CD14-positive monocyte (primary cell): ENCODE measurements around the gene TAC4. TPM values are rescaled to one million over a fixed set of nuclear protein-coding genes. Genes with fewer than 3 reads are reported as not detected.

ENCODE experiments used
- DNase-seq, 3 donors: peaks; one replicate each; pipeline ENCODE4 v3.0.0-alpha.2; 2011 to 2022
- H2AFZ ChIP-seq: 2 replicates; pipeline ENCODE4 v1.6.0; 2012; ENCODE audit warnings: mild to moderate bottlenecking, low read depth, low read length, inconsistent platforms; ENCODE audit not compliant: insufficient read depth, poor library complexity, severe bottlenecking
- H3K27ac ChIP-seq, 2 donors: 1 replicate in 1 of 2; 2 replicates in 1 of 2; pipeline ENCODE4 v1.5.1; 2012 to 2013; ENCODE audit warnings: low read length in 2 of 2, control low read depth in 1 of 2, inconsistent platforms in 1 of 2, low read depth in 1 of 2, mild to moderate bottlenecking in 1 of 2
- H3K27me3 ChIP-seq, 2 donors: one replicate each; pipeline versions ENCODE4 v1.6.0 to v1.6.1; 2011 to 2013; ENCODE audit warnings: low read length in 2 of 2; ENCODE audit not compliant: control insufficient read depth in 2 of 2, insufficient read depth in 2 of 2
- H3K36me3 ChIP-seq, 2 donors: replicated peaks in 1 of 2; 1 replicate in 1 of 2; 2 replicates in 1 of 2; pipeline versions ENCODE4 v1.5.1 to v1.6.1; 2012 to 2013; ENCODE audit warnings: low read length in 2 of 2, control low read depth in 1 of 2, inconsistent platforms in 1 of 2, mild to moderate bottlenecking in 1 of 2; ENCODE audit not compliant: insufficient read depth in 2 of 2, control insufficient read depth in 1 of 2
- H3K4me1 ChIP-seq, 2 donors: 1 replicate in 1 of 2; 2 replicates in 1 of 2; pipeline versions ENCODE4 v1.5.1 to v1.6.1; 2012 to 2013; ENCODE audit warnings: low read length in 2 of 2, control low read depth in 1 of 2, inconsistent platforms in 1 of 2, mild to moderate bottlenecking in 1 of 2, moderate library complexity in 1 of 2; ENCODE audit not compliant: insufficient read depth in 2 of 2, control insufficient read depth in 1 of 2
- H3K4me2 ChIP-seq: replicated peaks from 2 replicates; pipeline ENCODE3; 2012; ENCODE audit warnings: low read length, moderate library complexity, mild to moderate bottlenecking; ENCODE audit not compliant: poor library complexity, severe bottlenecking; ENCODE audit errors: extremely low read depth
- H3K4me3 ChIP-seq, 3 experiments: fragments of 200-600 bp in 1 of 3; sonication (generic) in 1 of 3; replicated peaks in 1 of 3; 1 replicate in 2 of 3; 2 replicates in 1 of 3; pipeline ENCODE4 v1.5.1; 2011 to 2013; ENCODE audit warnings: low read length in 3 of 3, mild to moderate bottlenecking in 3 of 3, control low read depth in 2 of 3, low read depth in 2 of 3, inconsistent platforms in 1 of 3, moderate library complexity in 1 of 3
- H3K79me2 ChIP-seq: 2 replicates; pipeline ENCODE4 v1.6.0; 2012; ENCODE audit warnings: mild to moderate bottlenecking, control low read depth, inconsistent platforms, low read length, moderate library complexity; ENCODE audit not compliant: insufficient read depth
- H3K9ac ChIP-seq: 2 replicates; pipeline ENCODE4 v1.6.0; 2017; ENCODE audit warnings: low read length, mild to moderate bottlenecking; ENCODE audit not compliant: insufficient read depth, poor library complexity, severe bottlenecking
- H3K9me3 ChIP-seq, 2 donors: replicated peaks in 1 of 2; 1 replicate in 1 of 2; 2 replicates in 1 of 2; pipeline versions ENCODE4 v1.5.1 to v1.6.1; 2012 to 2013; ENCODE audit warnings: low read length in 2 of 2, control low read depth in 1 of 2; ENCODE audit not compliant: control insufficient read depth in 1 of 2, insufficient read depth in 1 of 2
- H4K20me1 ChIP-seq: 2 replicates; pipeline ENCODE4 v1.6.0; 2012; ENCODE audit warnings: mild to moderate bottlenecking, low read length, control low read depth, moderate library complexity; ENCODE audit not compliant: insufficient read depth
- H3K27ac Mint-ChIP-seq, 7 donors: one replicate each; pipeline ENCODE4 v1.8.0; 2020; ENCODE audit warnings: mild to moderate bottlenecking in 7 of 7, mixed read lengths in 7 of 7, moderate library complexity in 6 of 7, inconsistent platforms in 2 of 7
- H3K27me3 Mint-ChIP-seq, 3 donors: one replicate each; pipeline ENCODE4 v1.8.0; 2021 to 2022; ENCODE audit warnings: low read depth in 3 of 3, mild to moderate bottlenecking in 3 of 3, mixed read lengths in 3 of 3, moderate library complexity in 3 of 3, inconsistent platforms in 1 of 3
- H3K36me3 Mint-ChIP-seq, 2 donors: one replicate each; pipeline ENCODE4 v1.8.0; 2020; ENCODE audit warnings: mixed read lengths in 2 of 2, inconsistent platforms in 1 of 2, mild to moderate bottlenecking in 1 of 2
- H3K4me1 Mint-ChIP-seq: one replicate; pipeline ENCODE4 v1.8.0; 2020; ENCODE audit warnings: mild to moderate bottlenecking, mixed read lengths
- H3K4me3 Mint-ChIP-seq, 2 donors: one replicate each; pipeline ENCODE4 v1.8.0; 2020; ENCODE audit warnings: mild to moderate bottlenecking in 2 of 2, mixed read lengths in 2 of 2, moderate library complexity in 1 of 2
- H3K9me3 Mint-ChIP-seq, 7 donors: one replicate each; pipeline ENCODE4 v1.8.0; 2020 to 2022; ENCODE audit warnings: mixed read lengths in 7 of 7, mild to moderate bottlenecking in 6 of 7, moderate library complexity in 6 of 7, inconsistent platforms in 2 of 7
- WGBS: methylation state at CpG from one replicate; pipeline ENCODE4 v1.1.5; 2013; ENCODE audit warnings: missing lambda C conversion rate; ENCODE audit not compliant: insufficient coverage; 5-methylcytosine and 5-hydroxymethylcytosine counted together
- intact Hi-C, 2 donors: fragments of 100-400 bp; cut with micrococcal nuclease; formaldehyde crosslinking; loops; one replicate each; pipeline versions ENCODE4 v1.15.0 to v1.15.1; 2023
- polyA plus RNA-seq, 3 donors: library from polyadenylated mRNA; depleted of rRNA in 1 of 3; unstranded in 2 of 3; stranded (reverse) in 1 of 3; fragments of 300-500 nt in 2 of 3; fragments of >200 nt in 1 of 3; fragmentation: Illumina TruSeq in 2 of 3; gene quantifications; 1 replicate in 2 of 3; 2 replicates in 1 of 3; pipeline ENCODE4 v1.2.3, GENCODE V29; 2012 to 2021
- TF ChIP-seq, protein P1 (sequence below): fragments of 200-600 bp; IDR thresholded peaks from one replicate; pipeline ENCODE4 v1.8.0; 2022; ENCODE audit warnings: antibody characterized with exemption, mild to moderate bottlenecking

Gene TAC4
- polyA plus RNA-seq, 3 donors: not detected

- Histone ChIP-seq H3K9ac (no peak overlapping the region), H3K36me3 (no peaks in the 10 kb centered on the region), H3K79me2 (no peaks in the 10 kb centered on the region), H3K9me3 (no peaks in the 10 kb centered on the region), H3K4me2 (no peak overlapping the region), H4K20me1 (no peaks in the 10 kb centered on the region), H3K27me3 (peaks cover 10 to 70% of the 10 kb centered on the region in 2 donors), H2AFZ (no peak overlapping the region), H3K4me1 (peaks cover 9 to 11% of the 10 kb centered on the region in 2 donors), H3K27ac (no peak overlapping the region), H3K4me3 (no peak overlapping the region)
- Mint-ChIP-seq H3K27me3 (peaks cover 42 to 84% (median 61%) of the 10 kb centered on the region in 3 donors), H3K4me1 (peaks cover 8% of the 10 kb centered on the region), H3K4me3 (no peak overlapping the region), H3K36me3 (no peaks in the 10 kb centered on the region), H3K9me3 (peaks cover 0 to 5% (median 0%) of the 10 kb centered on the region in 7 donors), H3K27ac (no peak overlapping the region)
- intact Hi-C loops: no loop called here
- no peak for DNase-seq
- 86% methylated on average over 10 of the region's 10 CpGs for WGBS
- TF ChIP-seq, protein P1, sequence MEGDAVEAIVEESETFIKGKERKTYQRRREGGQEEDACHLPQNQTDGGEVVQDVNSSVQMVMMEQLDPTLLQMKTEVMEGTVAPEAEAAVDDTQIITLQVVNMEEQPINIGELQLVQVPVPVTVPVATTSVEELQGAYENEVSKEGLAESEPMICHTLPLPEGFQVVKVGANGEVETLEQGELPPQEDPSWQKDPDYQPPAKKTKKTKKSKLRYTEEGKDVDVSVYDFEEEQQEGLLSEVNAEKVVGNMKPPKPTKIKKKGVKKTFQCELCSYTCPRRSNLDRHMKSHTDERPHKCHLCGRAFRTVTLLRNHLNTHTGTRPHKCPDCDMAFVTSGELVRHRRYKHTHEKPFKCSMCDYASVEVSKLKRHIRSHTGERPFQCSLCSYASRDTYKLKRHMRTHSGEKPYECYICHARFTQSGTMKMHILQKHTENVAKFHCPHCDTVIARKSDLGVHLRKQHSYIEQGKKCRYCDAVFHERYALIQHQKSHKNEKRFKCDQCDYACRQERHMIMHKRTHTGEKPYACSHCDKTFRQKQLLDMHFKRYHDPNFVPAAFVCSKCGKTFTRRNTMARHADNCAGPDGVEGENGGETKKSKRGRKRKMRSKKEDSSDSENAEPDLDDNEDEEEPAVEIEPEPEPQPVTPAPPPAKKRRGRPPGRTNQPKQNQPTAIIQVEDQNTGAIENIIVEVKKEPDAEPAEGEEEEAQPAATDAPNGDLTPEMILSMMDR: no peak
Measured at GRCh38 chr17:49894761-49895160, 46.9 kb upstream of the TAC4 start.

GRCh38 chr17:49891694-49892389 lies 44.0 kb upstream of the TAC4 start:
- Mint-ChIP-seq H3K4me1 (peaks cover 8% of the 10 kb centered on the region), H3K9me3 (peaks cover 0 to 5% (median 0%) of the 10 kb centered on the region in 7 donors), H3K36me3 (no peaks in the 10 kb centered on the region), H3K4me3 (peak overlapping the region in 1 of 2 donors; percentile 70), H3K27ac (no peak overlapping the region), H3K27me3 (peaks cover 54 to 83% (median 62%) of the 10 kb centered on the region in 3 donors)
- intact Hi-C loops: no loop called here
- Histone ChIP-seq H3K4me2 (no peak overlapping the region), H3K4me1 (peaks cover 9 to 11% of the 10 kb centered on the region in 2 donors), H3K9ac (no peak overlapping the region), H3K27ac (no peak overlapping the region), H3K4me3 (no peak overlapping the region), H2AFZ (no peak overlapping the region), H3K79me2 (no peaks in the 10 kb centered on the region), H3K9me3 (no peaks in the 10 kb centered on the region), H3K36me3 (no peaks in the 10 kb centered on the region), H4K20me1 (no peaks in the 10 kb centered on the region), H3K27me3 (peaks cover 9 to 64% of the 10 kb centered on the region in 2 donors)
- 100% methylated on average over 2 of the region's 10 CpGs for WGBS
- DNase-seq: no peak
- TF ChIP-seq, protein P1: no peak
